GM19035 (cell line): Measurements from ENCODE around the gene COA8.

Experiments used
- ATAC-seq: cut with Tn5 transposase; IDR thresholded peaks from one replicate; pipeline ENCODE4 v1.9.1; 2021; ENCODE audit not compliant: unreplicated experiment

COA8 gene, protein sequence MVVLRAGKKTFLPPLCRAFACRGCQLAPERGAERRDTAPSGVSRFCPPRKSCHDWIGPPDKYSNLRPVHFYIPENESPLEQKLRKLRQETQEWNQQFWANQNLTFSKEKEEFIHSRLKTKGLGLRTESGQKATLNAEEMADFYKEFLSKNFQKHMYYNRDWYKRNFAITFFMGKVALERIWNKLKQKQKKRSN

GRCh38 chr14:103562429-103563225, at the start of gene COA8, which contains the start of gene BAG5:
COA8 (plus strand) TSS chr14:103562960; CDS start chr14:103563002, 42 bp downstream.
BAG5 (minus strand) TSS chr14:103562657; CDS start chr14:103561164, 1,493 bp downstream.
- ATAC-seq = peak; percentile 83

DNA sequence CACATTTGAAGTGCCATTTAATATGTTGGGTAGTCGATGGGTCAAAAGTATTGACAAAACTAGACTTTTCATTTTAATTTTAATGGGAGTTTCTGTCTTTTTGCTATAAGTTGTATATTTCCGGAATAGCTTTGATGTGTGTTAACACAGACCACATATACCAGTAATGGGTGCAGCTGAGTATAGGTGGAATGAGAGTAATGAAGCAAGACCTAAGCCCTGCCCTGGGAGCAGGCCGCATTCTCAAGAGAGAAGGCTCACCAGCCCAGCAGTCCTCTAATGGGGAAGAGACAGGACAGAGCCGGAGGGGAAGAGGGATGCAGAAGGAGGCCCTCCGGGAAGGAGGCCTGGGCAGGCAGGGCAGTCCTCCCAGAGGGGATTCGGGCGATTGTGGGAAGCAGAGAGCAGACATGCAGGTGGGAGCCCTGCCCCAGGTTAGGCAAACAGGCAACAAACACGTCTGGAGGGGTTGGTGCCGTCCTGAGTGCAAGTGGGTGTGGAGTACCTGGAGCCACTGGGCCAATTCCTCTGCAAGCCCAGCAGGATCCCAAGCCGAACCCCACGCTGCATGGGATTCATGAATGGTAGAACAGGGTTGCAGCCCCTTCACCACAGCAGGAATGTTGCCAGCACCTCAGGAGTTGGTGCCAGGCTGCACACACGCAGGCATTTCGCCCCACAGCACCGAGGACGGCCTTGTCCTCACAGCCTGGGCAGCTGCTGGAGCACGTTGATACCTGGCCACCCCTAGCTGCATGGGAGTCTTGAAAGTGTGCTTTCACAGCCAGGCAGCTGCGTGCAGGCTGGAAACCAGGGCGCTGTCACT, 48.0 kb upstream of the COA8 start:
- no peak for ATAC-seq

GRCh38 chr14:103516426-103517173, 46.2 kb upstream of the COA8 start:
- ATAC-seq = no peak

DNA sequence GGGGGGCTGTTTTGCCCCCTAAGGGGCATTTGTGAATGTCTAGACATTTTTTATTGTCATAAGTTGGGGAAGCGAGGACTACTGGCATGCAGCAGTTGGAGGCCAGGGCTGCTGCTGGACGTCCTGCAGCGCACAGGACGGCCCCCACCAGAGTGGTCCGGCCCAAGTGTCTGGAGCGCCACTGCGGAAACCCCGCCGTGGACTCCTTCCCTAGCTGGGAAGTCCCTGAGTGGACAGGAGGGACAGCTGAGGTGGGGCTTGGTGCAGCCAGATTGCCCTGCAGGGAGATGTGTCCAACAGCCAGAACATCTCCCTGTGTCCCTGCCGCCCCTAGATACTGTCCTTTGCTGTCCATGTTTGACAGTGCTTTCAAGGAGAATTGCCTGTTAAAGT, 45.6 kb upstream of the COA8 start:
- ATAC-seq = no peak

GRCh38 chr14:103517721-103518421, 44.9 kb upstream of the COA8 start:
- ATAC-seq = no peak

DNA sequence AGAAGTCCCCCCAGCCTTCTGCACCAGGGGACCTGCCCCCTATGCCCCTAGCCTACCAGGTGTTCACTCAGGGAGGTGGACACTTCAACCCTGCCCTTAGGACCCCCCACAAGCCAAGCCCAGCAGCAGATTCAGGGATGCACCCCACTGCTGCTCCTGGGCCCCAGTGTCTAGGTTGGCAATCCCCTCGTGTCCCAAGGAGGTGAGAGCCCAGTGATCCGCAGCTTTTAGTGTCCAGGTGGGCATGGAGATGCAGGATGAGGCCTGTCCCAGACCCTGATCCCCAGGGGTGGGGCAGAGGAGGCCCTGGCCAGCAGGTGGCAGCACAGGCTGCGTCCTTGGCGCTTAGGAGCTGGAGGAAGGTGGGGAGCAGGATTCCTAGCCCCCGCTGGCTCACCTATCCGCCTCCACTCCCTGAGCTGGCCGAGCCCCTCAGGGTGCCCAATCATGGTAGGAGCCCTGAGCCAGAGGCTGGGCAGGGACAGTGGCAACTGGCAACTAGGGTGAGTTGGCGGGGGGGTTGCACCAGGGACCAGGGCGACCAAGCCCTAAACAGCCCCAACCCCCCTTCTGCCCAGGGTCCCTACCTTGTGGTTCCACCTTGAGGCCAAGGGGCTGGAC, 44.2 kb upstream of the COA8 start:
- no peak for ATAC-seq

DNA sequence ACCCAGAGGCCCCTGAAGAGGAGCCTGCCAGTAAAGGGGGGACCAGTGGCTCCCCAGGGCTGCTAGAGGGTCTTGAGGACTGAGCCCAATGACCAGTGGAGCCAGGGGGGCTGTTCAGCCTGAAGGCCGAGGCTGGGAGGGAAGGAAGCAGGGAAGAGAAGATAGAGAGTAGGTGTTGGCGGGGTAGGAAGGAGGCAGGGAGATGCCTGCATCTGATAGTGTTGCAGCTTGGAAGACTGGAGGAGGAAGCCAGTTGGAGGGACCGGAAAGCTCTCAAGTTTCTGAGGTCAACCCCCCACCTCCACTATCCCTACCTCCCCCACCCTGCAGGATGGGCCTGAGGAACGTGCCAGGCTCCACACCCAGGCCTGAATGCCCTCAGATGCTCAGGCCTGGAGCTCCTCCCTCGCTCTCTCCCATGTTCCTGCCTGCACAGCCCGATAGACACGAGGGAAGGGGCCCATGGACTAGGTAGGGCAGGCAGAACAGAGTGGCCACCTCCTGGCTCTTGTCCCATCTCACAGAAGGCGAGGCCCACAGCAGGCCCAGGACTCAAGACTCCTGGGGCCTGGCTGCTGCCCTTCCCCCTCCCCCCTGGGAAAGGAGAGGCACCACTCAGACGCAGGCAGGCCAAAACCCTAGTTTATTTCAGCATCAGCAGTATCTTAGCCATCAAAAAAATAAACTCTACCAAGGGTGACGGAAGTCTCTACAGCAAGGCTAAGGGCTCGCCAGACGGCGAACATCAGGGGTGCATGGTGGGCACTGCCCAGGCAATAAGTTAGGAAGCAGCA, 43.5 kb upstream of the COA8 start:
- ATAC-seq = no peak

GRCh38 chr14:103519837-103520212, 42.9 kb upstream of the COA8 start:
- no peak for ATAC-seq

DNA sequence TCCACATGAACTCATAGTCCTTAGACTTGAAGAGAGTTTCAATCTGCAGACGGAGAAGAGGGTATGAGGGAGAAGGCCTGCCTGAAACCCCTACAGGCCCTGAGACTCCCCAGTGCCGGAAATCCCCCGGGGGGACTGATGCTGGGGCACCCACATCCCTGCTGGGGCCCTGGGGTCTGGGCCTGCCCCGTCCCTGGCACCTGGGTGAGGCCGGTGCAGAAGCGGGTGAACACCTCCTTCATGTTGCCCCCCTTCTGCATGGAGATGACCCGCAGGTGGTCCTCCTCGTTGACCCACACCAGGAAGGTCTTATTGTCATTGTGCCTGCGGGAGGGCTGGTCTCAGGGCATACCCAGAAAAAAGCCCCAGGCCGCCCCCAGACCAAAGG, 42.5 kb upstream of the COA8 start:
- ATAC-seq = no peak

- ATAC-seq = no peak
These were observed 41.9 kb upstream of the COA8 start for GRCh38 chr14:103520657-103521437.

GRCh38 chr14:103521438-103521950, 41.3 kb upstream of the COA8 start:
- no peak for ATAC-seq

DNA sequence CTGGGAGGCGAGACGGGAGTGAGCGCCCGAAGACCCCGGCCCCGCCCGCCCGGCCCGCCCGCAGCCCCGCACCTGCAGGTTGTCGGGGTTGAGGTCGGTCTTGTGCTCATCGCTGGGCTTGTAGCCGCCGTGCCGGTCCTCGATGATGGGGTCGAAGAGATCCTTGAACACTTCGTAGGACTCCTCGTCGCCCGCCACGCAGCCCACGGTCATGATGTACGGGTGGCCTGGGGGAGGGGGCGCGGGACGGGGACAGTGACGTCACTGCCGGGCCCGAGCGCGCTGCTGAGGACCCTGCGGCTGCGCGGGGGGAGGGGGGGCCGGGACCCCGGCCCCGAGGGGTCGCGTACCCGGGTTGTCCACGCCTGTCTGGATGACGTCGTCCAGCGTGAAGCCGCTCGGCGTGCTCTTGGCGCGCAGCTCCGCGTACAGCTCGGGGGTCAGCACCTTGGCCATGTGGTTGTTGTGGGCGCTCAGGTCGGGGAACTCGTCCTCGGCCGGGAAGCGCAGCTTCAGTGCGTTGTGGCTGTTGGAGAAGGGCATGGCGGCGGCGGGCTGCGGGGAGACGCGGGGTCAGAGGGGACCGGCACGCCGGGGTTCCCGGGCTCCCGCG, 40.7 kb upstream of the COA8 start:
- ATAC-seq = no peak

- ATAC-seq = no peak
These were observed 39.8 kb upstream of the COA8 start, which contains the start of gene CKB for GRCh38 chr14:103522649-103523574. CKB (minus strand) TSS chr14:103522830; CDS start chr14:103522493, 337 bp downstream.

GRCh38 chr14:103523575-103523954, 39.2 kb upstream of the COA8 start:
- ATAC-seq = no peak

DNA sequence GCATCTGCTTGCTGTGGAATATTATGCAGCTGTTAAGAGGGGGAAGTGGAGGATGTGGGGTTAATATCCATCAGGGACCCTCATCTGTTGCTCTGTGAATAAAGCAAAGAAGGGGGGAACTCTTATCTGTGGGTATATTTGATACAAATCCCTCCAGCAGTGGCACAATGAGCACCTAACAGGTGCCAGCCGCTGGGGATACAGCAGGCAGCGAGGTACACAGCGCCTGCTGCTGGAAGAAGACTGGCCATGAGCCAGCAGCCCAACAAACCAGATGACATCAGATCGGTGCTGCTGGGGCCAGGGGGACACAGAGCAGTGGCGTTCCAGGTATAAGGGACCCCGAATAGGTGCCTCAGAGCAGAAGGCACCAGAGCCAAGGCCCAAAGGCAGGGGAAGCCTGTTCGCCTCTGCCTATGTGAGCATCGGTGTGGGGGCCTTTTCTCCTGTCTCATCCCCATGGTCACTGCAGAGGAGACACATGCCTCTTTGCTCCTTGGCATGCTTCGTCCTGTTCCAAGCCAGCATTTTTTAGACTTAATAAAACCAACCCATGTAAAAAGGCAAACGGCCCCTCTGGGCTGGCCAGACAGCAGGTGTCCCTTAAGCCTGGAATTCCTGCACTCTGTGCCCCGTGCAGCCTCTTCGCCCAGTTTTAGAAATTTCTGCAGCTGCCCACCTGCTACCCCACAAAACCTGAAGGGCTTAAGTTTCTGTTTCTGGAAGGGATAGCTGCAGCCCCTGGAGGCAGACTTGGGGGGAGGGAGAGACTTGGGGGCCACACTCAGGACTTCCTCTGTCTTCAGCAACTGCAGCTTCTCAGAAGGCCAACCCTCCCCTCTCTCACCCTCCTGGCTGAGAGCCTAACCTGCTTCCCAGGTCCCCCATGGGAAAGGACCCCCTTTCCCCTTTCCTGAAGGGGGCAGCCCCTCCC, 38.5 kb upstream of the COA8 start:
- no peak for ATAC-seq
